C4-2B (cell line): ENCODE measurements around the gene HOXC5.

Source experiments
- H3K27ac ChIP-seq: fragments of 450-650 bp; 2 replicates; pipeline ENCODE4 v1.5.1; 2017
- CTCF ChIP-seq: fragments of 450-650 bp; conservative IDR thresholded peaks from 2 replicates; pipeline ENCODE4 v1.5.1; 2017; ENCODE audit warnings: mild to moderate bottlenecking
- ZFX ChIP-seq: fragments of 450-650 bp; IDR thresholded peaks from 2 replicates; pipeline ENCODE4 v1.6.1; 2017

Gene HOXC5

GRCh38 chr12:54032627-54033100, at the start of gene HOXC5:
HOXC5 (plus strand) TSS chr12:54033050; CDS start chr12:54033123, 73 bp downstream.
- TF ChIP-seq ZFX (no peak), CTCF (peak; percentile 99)
- H3K27ac ChIP-seq: peak within 1 kb of the TSS; percentile 83

GRCh38 chr12:53983568-53983949, 49.3 kb upstream of the HOXC5 start:
- no peak overlapping the region; the same call in 1 of the 2 replicates for H3K27ac ChIP-seq
- no peak for TF ChIP-seq CTCF
- TF ChIP-seq ZFX: no peak

- H3K27ac ChIP-seq: no peak overlapping the region; the same call in 1 of the 2 replicates
- no peak for TF ChIP-seq CTCF
- TF ChIP-seq ZFX: no peak
These were observed 48.8 kb upstream of the HOXC5 start for GRCh38 chr12:53983950-53984572.

GRCh38 chr12:53984901-53985691, 47.8 kb upstream of the HOXC5 start, which contains the start of gene HOXC10:
HOXC10 (plus strand) TSS chr12:53985146; CDS start chr12:53985260, 114 bp downstream.
- H3K27ac ChIP-seq: no peak within 1 kb of the TSS; the same call in 1 of the 2 replicates
- TF ChIP-seq CTCF (no peak; the same call in 1 of the 2 replicates), ZFX (no peak)

- H3K27ac ChIP-seq: no peak overlapping the region
- no peak for TF ChIP-seq CTCF
- no peak for TF ChIP-seq ZFX
These were observed 47.2 kb upstream of the HOXC5 start for GRCh38 chr12:53985692-53985993.

GRCh38 chr12:53985994-53986685, 46.7 kb upstream of the HOXC5 start:
- no peak for TF ChIP-seq CTCF
- TF ChIP-seq ZFX: no peak
- H3K27ac ChIP-seq: no peak overlapping the region
